ENCODE measurements around the gene WNK4. TPM values are rescaled to one million over a fixed set of nuclear protein-coding genes. Genes with fewer than 3 reads are reported as not detected.
"Not testable (repeated sequence)": the region's sequence is repeated elsewhere in the genome, so short reads cannot be mapped to it uniquely, and the experiment has no call there.

WNK4 gene
- total RNA-seq, 2 experiments from 2014 or later = 0.42 to 0.64 TPM

DNA sequence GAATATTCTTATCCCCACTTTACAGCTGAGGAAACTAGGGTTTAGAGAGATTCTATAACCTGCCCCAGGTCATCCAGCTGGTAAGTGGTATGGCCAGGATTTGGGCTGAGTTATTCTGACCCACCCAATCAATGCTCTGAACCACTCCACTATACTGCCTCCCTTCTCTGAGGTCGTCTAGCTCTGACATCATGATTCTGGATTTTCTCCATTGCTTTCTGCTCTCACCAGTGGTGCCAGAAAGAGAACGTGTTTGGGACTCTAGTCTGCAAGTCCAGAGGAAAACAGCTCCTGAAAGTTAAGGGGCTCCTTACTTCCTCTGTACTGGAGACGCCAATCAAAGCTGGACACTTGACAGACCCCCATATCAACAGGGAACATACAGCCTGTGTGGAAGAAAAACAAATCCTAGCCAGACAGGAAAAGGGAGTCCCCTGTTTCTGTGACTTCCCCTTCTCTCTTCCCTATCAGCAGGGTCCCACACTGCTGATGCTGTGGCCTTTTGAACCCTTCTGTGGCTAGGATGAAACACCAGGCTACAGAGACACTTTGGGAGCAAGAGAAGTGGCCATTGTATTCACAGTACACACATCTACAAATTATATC lies 29.6 kb upstream of the WNK4 start:
- Mint-ChIP-seq H3K27ac (no peak overlapping the region), H3K4me1 (no peaks in the 10 kb centered on the region), H3K27me3 (peaks cover 20% of the 10 kb centered on the region), H3K9me3 (ENCODE audit: low read depth) (no peaks in the 10 kb centered on the region), H3K36me3 (ENCODE audit: low read depth) (no peaks in the 10 kb centered on the region), H3K4me3 (no peak overlapping the region)
- no peak for DNase-seq
- POLR2A ChIA-PET = no interaction called here
- intact Hi-C loops (cut with DNase I, micrococcal nuclease) = no loop called here
- CTCF ChIA-PET = interaction anchor here (0.6 to 1.4 kb wide), 5 partner anchors 13 to 173 kb away, joined by 3 to 5 read pairs (median 3); no protein-coding TSS in a partner anchor
- ATAC-seq = no peak

DNA sequence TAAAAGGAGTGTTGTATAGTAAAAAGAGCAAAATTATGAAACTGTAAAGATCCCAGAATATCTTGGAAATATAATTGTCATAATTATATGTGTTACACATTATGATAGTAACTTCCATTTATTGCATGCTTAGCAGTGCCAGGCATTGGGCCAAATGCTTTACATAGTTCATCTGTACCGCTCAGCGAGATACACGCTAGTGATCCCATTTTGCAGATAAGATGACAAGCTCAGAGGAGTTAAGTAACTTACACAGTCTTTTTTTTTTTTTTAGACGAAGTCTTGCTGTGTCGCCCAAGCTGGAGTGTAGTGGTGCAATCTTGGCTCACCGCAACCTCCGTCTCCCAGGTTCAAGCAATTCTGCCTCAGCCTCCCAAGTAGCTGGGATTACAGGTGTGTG lies 28.8 kb upstream of the WNK4 start:
- Mint-ChIP-seq H3K4me3 (no peak overlapping the region), H3K36me3 (ENCODE audit: low read depth) (no peaks in the 10 kb centered on the region), H3K9me3 (ENCODE audit: low read depth) (no peaks in the 10 kb centered on the region), H3K27ac (no peak overlapping the region), H3K4me1 (no peaks in the 10 kb centered on the region), H3K27me3 (peaks cover 23% of the 10 kb centered on the region)
- DNase-seq (no peak), ATAC-seq (no peak)
- ChIA-PET CTCF (interaction anchor here (0.6 kb wide), 1 partner anchor 63 kb away, joined by 3 read pairs; no protein-coding TSS in a partner anchor), POLR2A (no interaction called here)
- intact Hi-C loops (cut with DNase I, micrococcal nuclease) = no loop called here

DNA sequence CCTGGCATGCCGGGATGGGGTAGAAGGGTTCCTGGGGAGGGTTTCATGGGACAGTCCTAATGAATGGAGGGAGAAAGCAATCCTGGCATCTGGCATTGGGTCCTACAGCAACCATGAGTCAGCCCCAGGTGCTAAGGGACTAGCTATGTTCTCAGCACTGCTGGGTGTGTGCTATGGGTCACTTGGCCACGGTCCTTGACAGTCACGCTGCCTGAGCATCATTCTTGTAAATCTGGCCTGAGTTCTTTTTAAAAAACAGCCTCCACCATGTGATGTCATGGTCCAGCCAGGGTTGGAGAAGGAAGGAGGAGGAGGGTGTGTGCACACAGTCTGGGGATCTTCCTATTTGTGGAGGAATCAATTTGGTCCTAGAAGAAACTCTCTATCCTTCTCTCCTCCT lies 25.6 kb upstream of the WNK4 start:
- Mint-ChIP-seq H3K27me3 (peaks cover 27% of the 10 kb centered on the region), H3K9me3 (ENCODE audit: low read depth) (no peaks in the 10 kb centered on the region), H3K4me3 (no peak overlapping the region), H3K4me1 (peaks cover 2% of the 10 kb centered on the region), H3K27ac (no peak overlapping the region), H3K36me3 (ENCODE audit: low read depth) (no peaks in the 10 kb centered on the region)
- no peak for ATAC-seq
- DNase-seq = no peak
- ChIA-PET CTCF (interaction anchor here (0.7 to 1.8 kb wide), 3 partner anchors 9 to 818 kb away, joined by 3 to 6 read pairs (median 4); no protein-coding TSS in a partner anchor), POLR2A (no interaction called here)
- intact Hi-C loops (cut with DNase I, micrococcal nuclease) = no loop called here

DNA sequence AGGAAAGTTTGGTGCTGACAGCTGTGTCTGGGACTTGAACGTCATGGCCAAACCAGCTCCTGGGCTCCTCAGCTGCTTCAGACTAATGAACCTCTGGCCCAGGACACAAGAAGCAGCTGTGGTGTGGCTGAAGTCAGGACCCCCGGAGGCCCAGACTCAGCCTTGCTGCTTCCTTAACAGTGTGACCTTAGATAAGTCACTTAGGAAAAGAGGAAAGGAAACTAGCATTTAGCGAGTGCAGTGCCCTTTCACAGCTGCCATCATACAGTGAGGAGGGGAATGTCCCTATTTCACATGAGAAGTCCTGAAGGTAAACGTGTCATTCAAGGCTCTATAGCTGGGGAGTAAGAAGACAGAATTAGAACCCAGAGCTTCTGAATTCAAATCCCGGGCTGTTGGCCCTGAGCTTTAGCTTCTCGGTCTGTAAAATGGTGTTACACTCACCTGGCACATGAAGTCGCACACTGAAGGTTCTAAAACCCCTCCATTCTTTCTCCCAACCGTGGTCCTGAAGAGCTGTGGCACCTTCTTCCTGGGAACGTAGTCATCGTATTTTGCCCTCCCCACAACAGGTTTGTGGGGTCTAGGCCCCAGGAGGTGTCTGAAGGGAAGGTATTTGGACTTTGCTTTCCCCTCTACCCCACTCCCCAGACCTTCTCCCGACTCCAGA lies 20.3 kb upstream of the WNK4 start:
- no peak for DNase-seq
- H3K27me3 Mint-ChIP-seq = peaks cover 47% of the 10 kb centered on the region
- POLR2A ChIA-PET = interaction anchor here (1.2 to 1.5 kb wide), 2 partner anchors 13 to 182 kb away, joined by 5 to 10 read pairs; partner anchors contain the start of gene VPS25
- peaks cover 11% of the 10 kb centered on the region for H3K4me1 Mint-ChIP-seq
- CTCF ChIA-PET = interaction anchor here (0.6 to 3.6 kb wide), 12 partner anchors 11 to 411 kb away, joined by 3 to 18 read pairs (median 3); partner anchors contain the start of genes BECN1 and PLEKHH3
- no peaks in the 10 kb centered on the region for H3K36me3 Mint-ChIP-seq (ENCODE audit: low read depth)
- intact Hi-C loops (cut with DNase I, micrococcal nuclease) = loop anchor here in 1 of 2 experiments (1.0 kb wide), 1 partner anchor 12 kb away; no protein-coding TSS in a partner anchor
- H3K27ac Mint-ChIP-seq = no peak overlapping the region
- no peak overlapping the region for H3K4me3 Mint-ChIP-seq
- peak; percentile 64 for ATAC-seq
- H3K9me3 Mint-ChIP-seq (ENCODE audit: low read depth) = no peaks in the 10 kb centered on the region

DNA sequence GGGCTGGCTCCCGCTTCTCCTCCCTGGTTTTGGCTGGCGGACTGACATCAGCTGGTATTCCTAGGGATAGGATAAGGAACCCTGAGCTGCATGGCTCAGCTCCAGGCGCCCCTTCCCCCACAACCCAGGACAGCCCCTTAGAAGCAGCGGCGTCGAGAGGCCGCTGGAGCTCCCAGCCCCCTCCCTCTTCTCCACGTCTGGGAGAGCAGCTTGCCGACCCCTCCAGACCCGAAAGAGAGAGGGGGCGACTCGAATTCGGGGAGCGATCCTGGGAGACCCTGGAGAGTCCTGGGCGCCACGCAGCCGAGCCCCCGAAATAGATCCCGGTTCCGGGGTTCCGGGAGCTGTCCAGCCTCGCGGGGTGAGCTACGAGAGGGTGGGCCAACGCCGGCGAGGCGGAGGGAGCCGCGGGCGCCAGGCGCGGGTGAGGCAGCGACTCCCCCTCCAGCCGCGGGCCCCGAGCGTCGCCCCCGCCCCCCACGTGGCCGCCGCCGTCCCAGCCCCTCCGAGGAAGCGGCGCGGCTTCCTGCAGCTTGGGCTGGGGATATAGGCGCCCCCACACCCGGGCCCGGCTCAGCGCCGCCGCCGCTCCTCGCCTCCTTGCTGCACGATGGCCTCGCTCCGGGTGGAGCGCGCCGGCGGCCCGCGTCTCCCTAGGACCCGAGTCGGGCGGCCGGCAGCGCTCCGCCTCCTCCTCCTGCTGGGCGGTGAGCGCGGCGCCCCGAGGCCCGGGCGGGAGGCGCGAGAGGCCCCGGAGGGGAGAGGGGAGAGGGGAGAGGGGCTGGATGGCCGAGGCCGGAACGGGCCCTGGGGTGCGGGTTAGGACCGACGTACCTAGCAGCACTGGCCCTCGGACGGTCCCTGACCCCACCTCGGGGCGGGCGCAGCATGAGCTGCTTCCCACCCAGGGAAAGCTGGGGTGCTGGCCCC lies 19.5 kb upstream of the WNK4 start, which contains the start of gene RAMP2:
TSS of gene RAMP2 (plus strand) at position 576 of the 930 bp plus-strand sequence. CDS start at position 611, 35 bp downstream.
- intact Hi-C loops (cut with DNase I, micrococcal nuclease) = loop anchor here in 1 of 2 experiments (1.0 kb wide), 1 partner anchor 11 kb away; no protein-coding TSS in a partner anchor
- DNase-seq (peak; percentile 44), ATAC-seq (peak; percentile 27)
- Mint-ChIP-seq H3K4me1 (peaks cover 11% of the 10 kb centered on the region), H3K27ac (no peak within 1 kb of the TSS), H3K9me3 (ENCODE audit: low read depth) (no peaks in the 10 kb centered on the region), H3K36me3 (ENCODE audit: low read depth) (no peaks in the 10 kb centered on the region), H3K27me3 (peaks cover 48% of the 10 kb centered on the region), H3K4me3 (no peak within 1 kb of the TSS)
- ChIA-PET POLR2A (interaction anchor here (1.2 to 1.5 kb wide), 2 partner anchors 12 to 183 kb away, joined by 5 to 10 read pairs; partner anchors contain the start of gene VPS25), CTCF (interaction anchor here (0.6 to 3.6 kb wide), 11 partner anchors 12 to 411 kb away, joined by 3 to 18 read pairs (median 3); partner anchors contain the start of genes BECN1, PLEKHH3 and PSMC3IP)

DNA sequence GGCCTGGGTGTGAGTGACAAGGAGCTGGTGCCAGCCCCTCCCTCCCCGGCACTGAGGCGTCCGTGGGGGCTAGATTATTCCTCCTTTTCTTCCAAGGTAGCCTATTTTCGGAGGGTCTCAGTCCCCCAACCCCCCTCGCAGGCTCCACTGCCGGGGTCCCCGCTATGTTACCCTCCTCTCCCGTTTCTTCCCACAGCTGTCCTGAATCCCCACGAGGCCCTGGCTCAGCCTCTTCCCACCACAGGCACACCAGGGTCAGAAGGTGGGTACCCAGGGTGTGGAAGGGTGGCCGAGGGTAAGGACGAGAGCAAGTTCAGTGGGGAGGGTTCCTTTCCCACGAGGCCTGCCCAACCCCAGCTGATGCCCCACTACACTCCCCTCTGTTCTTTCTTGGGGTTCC lies 18.8 kb upstream of the WNK4 start:
- intact Hi-C loops (cut with DNase I, micrococcal nuclease) = loop anchor here in 1 of 2 experiments (2.0 kb wide), 1 partner anchor 17 kb away; the partner anchor contains the start of gene EZH1
- Mint-ChIP-seq H3K36me3 (ENCODE audit: low read depth) (no peaks in the 10 kb centered on the region), H3K4me3 (no peak overlapping the region), H3K9me3 (ENCODE audit: low read depth) (no peaks in the 10 kb centered on the region), H3K27ac (no peak overlapping the region), H3K27me3 (peaks cover 43% of the 10 kb centered on the region), H3K4me1 (peaks cover 11% of the 10 kb centered on the region)
- ChIA-PET POLR2A (no interaction called here), CTCF (interaction anchor here (0.7 to 1.6 kb wide), 4 partner anchors 34 to 185 kb away, joined by 3 to 9 read pairs (median 3); partner anchors contain the start of gene PSMC3IP)
- no peak for DNase-seq
- no peak for ATAC-seq

DNA sequence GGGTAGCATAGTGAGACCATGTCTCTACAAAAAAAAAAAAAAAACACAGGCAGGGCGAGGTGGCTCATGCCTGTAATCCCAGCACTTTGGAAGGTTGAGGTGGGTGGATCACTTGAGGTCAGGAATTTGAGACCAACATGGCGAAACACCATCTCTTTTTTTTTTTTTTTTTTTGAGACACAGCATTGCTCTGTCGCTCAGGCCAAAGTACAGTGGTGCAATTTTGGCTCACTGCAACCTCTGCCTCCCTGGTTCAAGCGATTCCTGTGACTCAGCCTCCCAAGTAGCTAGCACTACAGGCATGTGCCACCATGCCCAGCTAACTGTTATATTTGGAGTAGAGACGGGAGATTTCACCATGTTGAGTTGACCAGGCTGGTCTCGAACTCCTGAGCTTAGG lies 14.3 kb upstream of the WNK4 start:
- DNase-seq = no peak
- H3K9me3 Mint-ChIP-seq (ENCODE audit: low read depth) = no peaks in the 10 kb centered on the region
- H3K4me1 Mint-ChIP-seq = peaks cover 2% of the 10 kb centered on the region
- H3K4me3 Mint-ChIP-seq = no peak overlapping the region
- intact Hi-C loops (cut with DNase I, micrococcal nuclease) = no loop called here
- no peak overlapping the region for H3K27ac Mint-ChIP-seq
- H3K27me3 Mint-ChIP-seq = peaks cover 34% of the 10 kb centered on the region
- ChIA-PET CTCF (no interaction called here), POLR2A (interaction anchor here (0.6 kb wide), 1 partner anchor 162 kb away, joined by 3 read pairs; no protein-coding TSS in a partner anchor)
- H3K36me3 Mint-ChIP-seq (ENCODE audit: low read depth) = no peaks in the 10 kb centered on the region
- ATAC-seq = no peak

DNA sequence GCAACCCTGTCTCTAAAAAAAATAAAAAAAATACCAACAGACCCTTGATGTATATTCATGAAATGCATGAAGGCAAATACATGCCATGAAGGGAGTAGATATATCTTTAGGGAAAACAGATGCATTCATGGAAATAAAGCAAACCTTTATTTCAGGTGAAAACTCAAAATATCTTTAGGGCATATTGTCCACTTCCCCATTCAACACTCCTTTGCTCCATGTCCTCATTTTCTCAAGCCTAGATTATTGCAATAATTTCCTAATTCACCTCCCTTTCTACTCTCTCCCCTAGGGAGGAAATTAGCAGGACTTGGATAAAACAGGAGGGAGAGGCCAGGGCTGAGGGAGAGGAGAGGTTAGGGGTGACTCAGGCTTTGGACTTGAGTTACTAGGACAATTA lies 12.9 kb upstream of the WNK4 start:
- CTCF ChIA-PET = no interaction called here
- ATAC-seq = no peak

DNA sequence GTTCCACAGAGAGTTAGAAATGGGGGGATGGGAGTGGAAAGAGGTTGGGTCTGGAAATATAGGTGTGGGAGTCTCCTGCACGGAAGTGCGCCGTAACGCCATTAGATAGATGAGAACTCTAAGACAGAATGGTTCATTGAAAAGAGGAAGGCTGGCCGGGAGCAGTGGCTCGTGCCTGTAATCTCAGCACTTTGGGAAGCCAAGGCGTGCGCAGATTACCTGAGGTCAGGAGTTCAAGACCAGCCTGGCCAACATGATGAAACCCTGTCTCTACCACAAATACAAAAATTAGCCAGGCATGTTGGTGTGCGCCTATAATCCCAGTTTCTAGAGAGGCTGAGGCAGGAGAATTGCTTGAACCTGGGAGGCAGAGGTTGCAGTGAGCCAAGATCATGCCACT lies 12.4 kb upstream of the WNK4 start:
- CTCF ChIA-PET; H3K36me3 Mint-ChIP-seq (ENCODE audit: low read depth); H3K9me3 Mint-ChIP-seq (ENCODE audit: low read depth); ATAC-seq; H3K4me3 Mint-ChIP-seq; H3K27ac Mint-ChIP-seq; DNase-seq; POLR2A ChIA-PET; intact Hi-C loops (cut with DNase I, micrococcal nuclease): not testable (repeated sequence)
- Mint-ChIP-seq H3K4me1 (peaks cover 10% of the 10 kb centered on the region), H3K27me3 (peaks cover 20% of the 10 kb centered on the region)

More for the DNA sequence above, 12.9 kb upstream of the WNK4 start:
- POLR2A ChIA-PET = no interaction called here
- Mint-ChIP-seq H3K4me3 (no peak overlapping the region), H3K4me1 (peaks cover 7% of the 10 kb centered on the region), H3K27me3 (peaks cover 24% of the 10 kb centered on the region), H3K27ac (no peak overlapping the region), H3K9me3 (ENCODE audit: low read depth) (no peaks in the 10 kb centered on the region), H3K36me3 (ENCODE audit: low read depth) (no peaks in the 10 kb centered on the region)
- intact Hi-C loops (cut with DNase I, micrococcal nuclease) = no loop called here
- DNase-seq = no peak

DNA sequence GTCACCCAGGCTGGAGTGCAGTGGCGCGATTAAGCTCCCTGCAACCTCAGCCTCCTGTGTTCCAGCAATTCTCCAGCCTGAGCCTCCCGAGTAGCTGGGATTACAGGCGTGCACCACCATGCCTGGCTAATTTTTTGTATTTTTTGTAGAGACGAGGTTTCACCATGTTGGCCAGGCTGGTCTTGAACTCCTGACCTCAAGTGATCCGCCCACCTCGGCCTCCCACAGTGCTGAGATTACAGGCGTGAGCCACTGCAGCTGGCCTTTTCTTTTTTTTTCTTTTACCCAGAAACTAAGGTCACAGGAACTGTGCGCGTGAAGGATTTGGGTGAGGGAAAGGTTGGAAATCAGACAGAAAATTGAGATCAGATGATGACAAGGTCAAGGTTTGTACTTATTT lies 10.4 kb upstream of the WNK4 start:
- ChIA-PET POLR2A (interaction anchor here (0.6 kb wide), 1 partner anchor 832 kb away, joined by 3 read pairs; no protein-coding TSS in a partner anchor), CTCF (interaction anchor here (0.6 kb wide), 2 partner anchors 31 to 190 kb away, joined by 3 read pairs; no protein-coding TSS in a partner anchor)
- not testable (repeated sequence) for H3K36me3 Mint-ChIP-seq (ENCODE audit: low read depth); H3K4me3 Mint-ChIP-seq; H3K27ac Mint-ChIP-seq; H3K9me3 Mint-ChIP-seq (ENCODE audit: low read depth); ATAC-seq; DNase-seq
- peaks cover 11% of the 10 kb centered on the region for H3K27me3 Mint-ChIP-seq
- intact Hi-C loops (cut with DNase I, micrococcal nuclease) = loop anchor here in 1 of 2 experiments (5.0 kb wide), 1 partner anchor 52 kb away; the partner anchor contains the start of gene BECN1
- H3K4me1 Mint-ChIP-seq = peaks cover 22% of the 10 kb centered on the region

Measured in activated CD4-positive, alpha-beta T cell treated with anti-CD3 and anti-CD28 coated beads for 36 hours (primary cell).